Diencephalon (tissue), 1 donor: ENCODE results near the gene SND1. TPM values are rescaled to one million over a fixed set of nuclear protein-coding genes. Genes with fewer than 3 reads are reported as not detected.

Experiments
- small RNA-seq: library from RNA; depleted of rRNA; stranded (forward); fragments of <200 nt; gene quantifications from one replicate; pipeline ENCODE3, GENCODE V24; 2014
- total RNA-seq: library from RNA; depleted of rRNA; stranded (reverse); fragments of >200 nt; gene quantifications from one replicate; pipeline ENCODE4 v1.2.3, GENCODE V29; 2014

SND1 gene
- total RNA-seq = 72.7 TPM

GRCh38 chr7:127651556-127652332, at the start of gene SND1:
Gene SND1, plus strand, starts transcription at chr7:127652194. Its CDS starts 180 bp downstream, at chr7:127652374.

GRCh38 chr7:127618042-127618441, 34.0 kb upstream of the SND1 start, which contains the start of gene PAX4:
Gene PAX4, minus strand, starts transcription at chr7:127618142. Its CDS starts 2,214 bp downstream, at chr7:127615928.

GRCh38 chr7:128030654-128031611, 378.9 kb downstream of the SND1 start, which contains the start of gene LRRC4:
Gene LRRC4, minus strand, starts transcription at chr7:128031437. Its CDS starts 797 bp downstream, at chr7:128030640.

Small RNA genes within 50 kb of the gene (small RNA-seq; reads per million reads assigned to genes)
- not detected for gene MIR593

Other genes starting within 250 kb of the SND1 start
- gene GCC1, start 66.6 kb upstream of the SND1 start, total RNA-seq = 13.6 TPM
- gene ARF5, start 63.8 kb upstream of the SND1 start, total RNA-seq = 110 TPM
- 1.6 TPM for gene FSCN3, start 58.5 kb upstream of the SND1 start, total RNA-seq
- not detected for gene PAX4, start 34.1 kb upstream of the SND1 start, total RNA-seq